GM23338 (cell line): ENCODE data around the gene GAK. TPM values are rescaled to one million over a fixed set of nuclear protein-coding genes. Genes with fewer than 3 reads are reported as not detected.

Experiments used
- ATAC-seq: fragments of 200-7000 bp; cut with Tn5 transposase; 3 replicates; pipeline ENCODE4 v1.9.1; 2020
- DNase-seq: peaks from one replicate; pipeline ENCODE4 v3.0.0-alpha.2; 2015; ENCODE audit warnings: low spot score
- H2AFZ ChIP-seq: fragments of 200-600 bp; sonication (generic); 2 replicates; pipeline ENCODE4 v1.8.0; 2016; ENCODE audit warnings: antibody characterized with exemption, mild to moderate bottlenecking, moderate library complexity
- H3F3A ChIP-seq: fragments of 200-600 bp; sonication (generic); replicated peaks from 2 replicates; pipeline ENCODE4 v1.8.0; 2017; ENCODE audit warnings: antibody characterized with exemption, mixed run types, low read depth
- H3K27ac ChIP-seq: fragments of 200-600 bp; sonication (generic); 2 replicates; pipeline ENCODE4 v1.6.1; 2016; ENCODE audit warnings: low read depth
- H3K27me3 ChIP-seq: fragments of 200-600 bp; sonication (generic); 2 replicates; pipeline ENCODE4 v1.8.0; 2016; ENCODE audit warnings: mild to moderate bottlenecking, mixed run types, moderate library complexity; ENCODE audit not compliant: insufficient read depth
- H3K36me3 ChIP-seq: fragments of 200-600 bp; sonication (generic); 2 replicates; pipeline ENCODE4 v1.8.0; 2016; ENCODE audit warnings: mild to moderate bottlenecking; ENCODE audit not compliant: insufficient read depth
- H3K4me1 ChIP-seq: fragments of 200-600 bp; sonication (generic); 2 replicates; pipeline ENCODE4 v1.8.0; 2016; ENCODE audit warnings: mild to moderate bottlenecking, moderate library complexity; ENCODE audit not compliant: insufficient read depth
- H3K4me2 ChIP-seq: fragments of 200-600 bp; sonication (generic); 2 replicates; pipeline ENCODE4 v1.7.1; 2017; ENCODE audit warnings: mixed run types
- H3K4me3 ChIP-seq: fragments of 200-600 bp; sonication (generic); 2 replicates; pipeline ENCODE4 v1.6.1; 2016; ENCODE audit warnings: mixed run types
- H3K79me2 ChIP-seq: fragments of 200-600 bp; sonication (generic); replicated peaks from 2 replicates; pipeline ENCODE4 v1.8.0; 2017; ENCODE audit warnings: mild to moderate bottlenecking; ENCODE audit not compliant: insufficient read depth
- H3K9me2 ChIP-seq: fragments of 200-600 bp; sonication (generic); 2 replicates; pipeline ENCODE4 v1.8.0; 2017; ENCODE audit not compliant: insufficient read depth
- H4K20me1 ChIP-seq: fragments of 200-600 bp; sonication (generic); replicated peaks from 2 replicates; pipeline ENCODE4 v1.8.0; 2017; ENCODE audit warnings: mild to moderate bottlenecking; ENCODE audit not compliant: insufficient read depth
- H3K27ac Mint-ChIP-seq: 2 replicates; pipeline ENCODE4 v1.8.0; 2020; ENCODE audit warnings: inconsistent platforms, mild to moderate bottlenecking, moderate library complexity, mixed read lengths
- H3K27me3 Mint-ChIP-seq: 3 replicates; pipeline ENCODE4 v1.8.0; 2022; ENCODE audit warnings: low read depth, mild to moderate bottlenecking, moderate library complexity, mixed read lengths, inconsistent platforms; ENCODE audit not compliant: insufficient read depth, poor library complexity
- H3K36me3 Mint-ChIP-seq: 3 replicates; pipeline ENCODE4 v1.8.0; 2021; ENCODE audit warnings: low read depth, mild to moderate bottlenecking, inconsistent platforms, moderate library complexity, mixed read lengths
- H3K4me1 Mint-ChIP-seq: 3 replicates; pipeline ENCODE4 v1.8.0; 2020; ENCODE audit warnings: mild to moderate bottlenecking, inconsistent platforms, mixed read lengths
- H3K4me3 Mint-ChIP-seq: 3 replicates; pipeline ENCODE4 v1.8.0; 2021; ENCODE audit warnings: moderate library complexity, mild to moderate bottlenecking, inconsistent platforms, mixed read lengths
- H3K9me3 Mint-ChIP-seq: 3 replicates; pipeline ENCODE4 v1.8.0; 2020; ENCODE audit warnings: moderate library complexity, mild to moderate bottlenecking, inconsistent platforms, mixed read lengths
- CTCF ChIP-seq, 2 experiments: fragments of 200-600 bp in 1 of 2; sonication (generic) in 1 of 2; conservative IDR thresholded peaks; 2 replicates each; pipeline versions ENCODE4 v1.5.1 to v1.6.1; 2016 to 2017; ENCODE audit warnings: antibody characterized with exemption in 2 of 2, low read depth in 2 of 2, mild to moderate bottlenecking in 2 of 2, moderate library complexity in 1 of 2
- ETS1 ChIP-seq: IDR thresholded peaks from 2 replicates; pipeline ENCODE4 v1.6.1; 2016; ENCODE audit warnings: antibody characterized with exemption
- EZH2 ChIP-seq: fragments of 200-600 bp; sonication (generic); IDR thresholded peaks from one replicate; pipeline ENCODE4 v1.8.0; 2017; ENCODE audit warnings: antibody characterized with exemption, mild to moderate bottlenecking, low read depth; ENCODE audit not compliant: unreplicated experiment
- EZH2phosphoT487 ChIP-seq: fragments of 200-600 bp; sonication (generic); IDR thresholded peaks from one replicate; pipeline ENCODE4 v1.8.1; 2018; ENCODE audit warnings: antibody characterized with exemption; ENCODE audit not compliant: unreplicated experiment
- JUNB ChIP-seq: IDR thresholded peaks from one replicate; pipeline ENCODE4 v1.6.1; 2016; ENCODE audit warnings: antibody characterized with exemption; ENCODE audit not compliant: unreplicated experiment
- POLR2AphosphoS5 ChIP-seq: IDR thresholded peaks from 2 replicates; pipeline ENCODE4 v1.6.1; 2016; ENCODE audit warnings: antibody characterized with exemption, low read depth
- ZNF462 ChIP-seq: fragments of 250-450 bp; sonication (Bioruptor Pico); IDR thresholded peaks from 2 replicates; pipeline ENCODE4 v1.5.0; 2020; ENCODE audit warnings: mild to moderate bottlenecking, moderate library complexity
- polyA plus RNA-seq: library from polyadenylated mRNA; unstranded; fragments of >200 nt; fragmentation: Nextera tagmentation; extraction: Ambion mirVana; gene quantifications from 2 replicates; pipeline ENCODE4 v1.2.1, GENCODE V29; 2016
- total RNA-seq: library from RNA; depleted of rRNA; stranded (reverse); fragments of >200 nt; shearing (Covaris generic); gene quantifications from 2 replicates; pipeline ENCODE4 v1.2.3, GENCODE V29; 2014

Gene GAK
- total and polyA plus RNA-seq, 2 experiments from 2014 or later, result 48.5 to 124 TPM

- H3K4me3 Mint-ChIP-seq, result no peak overlapping the region
- Histone ChIP-seq H3K36me3 (no peaks in the 10 kb centered on the region), H3K79me2 (no peaks in the 10 kb centered on the region), H2AFZ (no peak overlapping the region), H3K9me2 (no peaks in the 10 kb centered on the region), H4K20me1 (no peaks in the 10 kb centered on the region), H3K4me1 (no peaks in the 10 kb centered on the region), H3K4me2 (no peak overlapping the region), H3K27ac (no peak overlapping the region), H3K4me3 (no peak overlapping the region), H3K27me3 (no peaks in the 10 kb centered on the region), H3F3A (peaks cover 17% of the 10 kb centered on the region)
- TF ChIP-seq EZH2 (no peak), CTCF (conservative IDR thresholded peaks at IDR 0.05; ENCODE audit: low read depth in 2 of 2) (no peak)
- H3K9me3 Mint-ChIP-seq, result 0 out of 3 replicates have a peak, but pooled peaks cover 4% of the 10 kb centered on the region
- H3K4me1 Mint-ChIP-seq, result no peaks in the 10 kb centered on the region
- peaks cover 12% of the 10 kb centered on the region for H3K27me3 Mint-ChIP-seq
- ATAC-seq, result no peak
- DNase-seq, result no peak
- peaks cover 50% of the 10 kb centered on the region for H3K36me3 Mint-ChIP-seq
- H3K27ac Mint-ChIP-seq, result no peak overlapping the region
Observed at GRCh38 chr4:865572-865971, 66.5 kb downstream of the GAK start.

GRCh38 chr4:865121-865465 lies 67.0 kb downstream of the GAK start:
- 0 out of 3 replicates have a peak, but pooled peaks cover 4% of the 10 kb centered on the region for H3K9me3 Mint-ChIP-seq
- peaks cover 49% of the 10 kb centered on the region for H3K36me3 Mint-ChIP-seq
- H3K27ac Mint-ChIP-seq, result no peak overlapping the region
- peaks cover 12% of the 10 kb centered on the region for H3F3A ChIP-seq
- no peaks in the 10 kb centered on the region for H3K36me3 ChIP-seq
- no peak for DNase-seq
- ATAC-seq, result no peak
- H3K27me3 Mint-ChIP-seq, result peaks cover 14% of the 10 kb centered on the region
- no peaks in the 10 kb centered on the region for H3K4me1 ChIP-seq
- H3K27ac ChIP-seq, result no peak overlapping the region
- no peaks in the 10 kb centered on the region for H3K4me1 Mint-ChIP-seq
- no peaks in the 10 kb centered on the region for H3K9me2 ChIP-seq
- H2AFZ ChIP-seq, result no peak overlapping the region
- no peaks in the 10 kb centered on the region for H3K27me3 ChIP-seq
- no peak overlapping the region for H3K4me3 ChIP-seq
- no peak overlapping the region for H3K4me3 Mint-ChIP-seq
- no peaks in the 10 kb centered on the region for H3K79me2 ChIP-seq
- no peaks in the 10 kb centered on the region for H4K20me1 ChIP-seq
- H3K4me2 ChIP-seq, result no peak overlapping the region
- TF ChIP-seq CTCF (conservative IDR thresholded peaks at IDR 0.05; ENCODE audit: low read depth in 2 of 2), result no peak
- TF ChIP-seq ETS1, result no peak
- TF ChIP-seq EZH2phosphoT487, result no peak
- TF ChIP-seq ZNF462, result no peak
- TF ChIP-seq JUNB, result no peak
- TF ChIP-seq POLR2AphosphoS5, result no peak
